Limb (tissue), 2 donors: Measurements from ENCODE around the gene TMEM119.
A peak's percentile ranks its signal among the peaks of the same experiment; 100 is the strongest.
"Not testable (repeated sequence)": the region's sequence is repeated elsewhere in the genome, so short reads cannot be mapped to it uniquely, and the experiment has no call there.

Experiments
- DNase-seq, 2 donors: peaks; one replicate each; pipeline ENCODE4 v3.0.0-alpha.2; 2016; ENCODE audit errors: extremely low spot score in 2 of 2

Gene TMEM119

DNA sequence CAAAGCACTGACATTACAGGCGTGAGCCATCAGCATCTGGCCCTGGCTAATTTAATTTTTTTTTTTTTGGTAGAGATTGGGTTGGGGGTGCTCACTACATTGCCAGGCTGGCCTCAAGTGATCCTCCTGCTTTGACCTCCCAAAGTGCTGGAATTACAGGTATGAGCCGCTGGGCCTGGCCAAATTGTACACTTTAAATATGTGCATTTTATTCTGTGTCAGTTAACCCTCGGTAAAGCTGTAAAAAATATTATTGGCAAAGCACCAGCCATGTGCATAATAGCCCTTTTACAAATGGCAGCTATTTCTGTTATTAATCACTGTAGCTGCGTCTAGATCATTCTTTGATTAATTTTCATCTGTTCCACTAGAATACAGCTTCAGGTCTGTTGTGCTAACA is 12.0 kb downstream of the TMEM119 start:
- DNase-seq = no peak

DNA sequence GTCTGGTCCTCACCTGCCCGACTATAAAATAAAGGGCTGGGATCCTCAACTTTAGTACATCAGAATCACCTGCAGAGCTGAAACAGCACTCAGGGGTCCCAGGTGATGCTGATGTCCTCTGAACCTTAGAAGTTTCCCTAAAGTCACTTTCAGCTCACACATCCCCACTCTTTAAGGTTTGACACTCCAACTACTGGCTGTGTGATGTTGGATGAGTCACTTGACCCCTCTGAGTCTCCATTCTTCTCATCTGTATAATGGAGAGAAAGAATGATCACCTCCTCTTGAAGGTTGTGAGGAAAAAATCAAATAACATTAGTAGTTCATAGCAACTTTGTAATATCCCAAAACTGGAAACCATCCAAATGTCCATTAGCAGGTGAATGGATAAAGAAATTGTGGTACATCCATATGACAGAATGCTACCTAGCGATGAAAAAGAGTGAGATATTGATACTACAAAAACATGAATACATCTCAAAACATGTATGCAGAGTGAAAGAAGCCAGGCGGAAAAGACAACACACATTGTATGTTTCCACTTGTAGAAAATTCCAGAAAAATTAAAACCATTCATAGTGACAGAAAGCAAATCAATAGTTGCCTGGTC is 13.3 kb downstream of the TMEM119 start:
- no peak for DNase-seq

DNA sequence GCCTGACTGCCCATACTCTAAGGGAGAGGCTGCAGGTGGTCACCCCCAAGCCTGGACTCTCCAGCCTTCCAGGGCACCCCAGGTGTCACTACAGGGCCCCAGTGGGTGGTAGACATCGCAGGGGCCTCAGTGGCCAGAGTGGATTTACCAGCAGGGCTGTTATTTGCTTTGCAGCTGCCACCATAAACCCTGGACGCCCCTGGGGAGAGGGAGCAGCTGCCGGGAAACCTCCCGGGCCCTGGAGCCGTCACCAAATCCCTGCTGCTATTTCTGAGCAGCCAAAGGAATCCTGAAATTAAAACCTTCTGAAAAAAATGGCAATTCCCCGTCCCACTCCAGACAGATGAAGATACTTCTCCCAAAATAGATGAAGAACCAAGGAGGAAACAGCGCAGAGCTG is 13.9 kb downstream of the TMEM119 start:
- DNase-seq = peak in 1 of 2 donors; percentile 74

DNA sequence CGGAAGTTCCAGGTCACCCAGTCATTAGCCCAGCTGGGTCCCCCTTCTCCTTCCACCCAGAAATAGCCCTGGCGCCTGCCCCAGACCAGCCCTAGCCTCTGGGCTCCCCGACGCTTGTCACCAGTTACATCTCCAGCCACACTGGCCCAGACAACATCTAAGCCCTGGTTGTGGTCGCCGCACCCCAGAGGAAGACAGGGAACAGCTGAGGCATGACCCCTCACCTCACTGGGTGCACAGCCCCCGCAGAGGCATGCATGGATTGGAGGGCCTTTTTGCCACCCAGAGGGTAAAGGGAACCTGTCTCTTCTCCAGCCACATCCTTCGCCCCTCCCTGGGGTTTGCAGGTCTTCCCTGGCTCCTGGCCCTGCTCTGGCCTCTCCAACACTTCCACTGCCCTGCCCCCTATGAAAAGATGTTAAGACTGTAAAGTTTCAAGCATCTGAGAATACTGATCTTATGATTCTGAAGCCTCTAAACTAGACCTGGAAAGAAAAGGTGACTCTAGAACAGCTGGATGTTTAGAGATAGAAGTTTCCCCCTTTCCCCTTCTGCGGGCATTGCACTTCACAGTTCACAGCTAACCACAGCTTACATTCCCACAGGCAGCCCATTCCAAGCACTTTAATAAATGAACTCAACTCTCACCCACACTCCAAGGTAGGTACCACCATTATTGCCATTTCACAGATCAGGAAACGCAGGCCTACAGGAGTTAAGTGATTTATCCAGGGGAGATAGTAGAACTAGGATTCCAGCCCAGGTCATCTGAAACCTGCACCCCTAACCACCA is 14.7 kb downstream of the TMEM119 start:
- DNase-seq = no peak

DNA sequence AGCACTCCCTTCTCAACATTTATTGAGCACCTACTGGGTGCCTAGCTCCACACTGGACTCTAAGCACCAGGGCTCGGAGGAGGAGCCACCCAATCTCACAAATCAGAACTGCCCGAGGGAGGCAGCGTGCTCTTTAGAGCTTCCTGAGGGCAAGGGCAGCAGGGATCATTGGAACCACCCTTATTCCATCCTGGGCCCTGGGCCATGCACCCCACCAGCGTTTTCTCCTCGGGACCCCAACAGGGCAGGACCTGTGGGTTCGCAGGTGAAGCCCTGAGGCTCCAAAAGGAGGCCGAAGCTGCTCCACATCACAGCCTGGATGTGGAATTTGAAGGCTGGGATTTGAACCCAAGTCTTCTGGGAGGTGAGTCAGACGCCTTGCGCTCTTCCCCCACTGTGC is 15.4 kb downstream of the TMEM119 start:
- DNase-seq = no peak

DNA sequence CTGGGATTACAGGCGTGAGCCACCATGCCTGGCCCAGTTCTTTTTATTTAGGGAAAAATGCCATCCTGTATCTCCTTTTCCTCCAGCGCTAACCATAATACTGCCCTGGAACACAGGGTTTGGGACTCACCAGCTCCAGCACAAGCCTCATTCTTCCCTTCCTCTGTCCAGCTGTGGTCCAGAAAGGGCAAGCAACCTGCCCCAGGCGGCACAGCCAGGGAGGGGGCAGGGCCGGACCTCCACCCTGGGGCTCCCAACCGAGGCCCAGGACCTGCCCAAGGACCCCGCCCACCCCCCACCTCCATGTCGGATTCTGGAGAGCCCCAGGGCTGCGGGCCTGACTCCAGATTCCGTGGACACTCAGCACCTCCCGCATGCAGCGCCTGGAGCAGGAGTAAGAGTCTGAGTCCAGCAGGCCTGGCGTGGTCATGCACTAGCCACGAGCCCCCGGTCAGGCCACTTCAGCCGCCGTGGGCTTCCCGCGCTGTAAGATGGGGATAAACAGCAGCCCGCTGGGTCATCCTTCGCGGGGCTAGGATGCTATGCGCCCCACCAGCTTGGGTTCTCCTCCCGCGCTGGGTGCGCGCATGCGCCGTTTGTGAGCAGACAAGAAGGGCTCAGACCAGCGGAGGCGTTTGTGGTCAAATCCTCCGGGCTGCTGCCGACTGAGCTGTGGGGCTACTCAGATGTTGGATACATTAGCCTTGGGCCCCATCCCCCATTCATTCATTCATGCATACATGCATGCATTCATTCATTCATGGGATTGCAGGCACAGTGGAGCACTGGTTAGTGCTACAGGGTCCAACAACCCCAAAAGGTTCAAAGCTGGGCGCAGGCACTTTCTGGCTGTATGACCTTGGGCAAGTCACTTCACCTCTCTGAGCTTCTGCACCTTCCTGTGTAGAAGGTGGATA is 16.3 kb downstream of the TMEM119 start:
- no peak for DNase-seq

DNA sequence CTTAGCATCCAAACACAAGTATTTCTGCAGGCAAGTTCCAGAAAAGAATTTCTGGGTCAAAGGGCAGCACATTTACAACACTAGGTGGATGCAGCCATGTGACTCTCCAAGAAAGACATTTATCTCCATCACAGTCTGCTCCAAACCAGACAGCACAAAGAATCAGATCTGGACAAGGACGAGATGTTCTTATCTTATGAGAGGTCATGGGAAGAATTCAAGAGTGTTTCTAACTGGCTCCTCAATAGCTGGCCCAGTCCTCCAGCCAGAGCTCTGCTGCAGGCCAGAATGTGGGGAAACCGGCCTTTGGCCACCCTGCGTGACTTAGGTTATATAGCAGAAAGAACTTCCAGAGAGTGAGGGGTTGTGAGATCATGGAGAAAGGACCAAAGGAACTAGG is 17.4 kb downstream of the TMEM119 start:
- DNase-seq = no peak

DNA sequence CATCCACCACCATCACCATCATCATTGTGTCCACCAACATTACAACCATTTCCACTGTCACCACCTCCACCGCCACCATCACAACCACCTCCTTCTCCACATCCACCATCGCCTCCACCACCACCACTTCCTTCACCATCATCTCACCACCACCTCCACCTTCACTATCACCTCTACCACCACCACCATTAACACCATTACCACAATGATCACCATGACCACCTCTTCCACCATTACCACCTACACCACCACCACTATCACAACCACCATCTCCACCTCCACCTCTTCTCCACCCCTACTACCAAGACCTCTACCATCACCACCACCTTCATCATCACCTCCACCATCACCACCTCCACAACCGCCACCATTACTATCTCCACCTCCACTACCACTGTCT is 19.1 kb downstream of the TMEM119 start:
- DNase-seq = no peak

DNA sequence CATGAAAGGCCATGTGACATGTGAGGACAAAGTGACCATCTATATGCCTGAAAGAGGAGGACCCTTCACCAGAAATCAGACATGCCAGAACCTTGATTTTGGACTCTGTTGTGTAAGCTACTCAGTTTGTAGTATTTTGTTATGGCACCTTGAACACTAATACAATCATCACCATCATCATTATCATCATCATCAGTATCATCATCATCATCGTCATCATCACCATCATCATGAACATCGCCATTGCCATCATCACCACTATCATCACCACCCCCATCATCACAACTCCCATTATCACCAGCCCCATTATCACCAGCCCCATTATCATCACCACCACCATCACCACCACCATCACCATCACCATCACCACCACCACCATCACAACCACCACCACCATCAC is 19.6 kb downstream of the TMEM119 start:
- DNase-seq = no peak

DNA sequence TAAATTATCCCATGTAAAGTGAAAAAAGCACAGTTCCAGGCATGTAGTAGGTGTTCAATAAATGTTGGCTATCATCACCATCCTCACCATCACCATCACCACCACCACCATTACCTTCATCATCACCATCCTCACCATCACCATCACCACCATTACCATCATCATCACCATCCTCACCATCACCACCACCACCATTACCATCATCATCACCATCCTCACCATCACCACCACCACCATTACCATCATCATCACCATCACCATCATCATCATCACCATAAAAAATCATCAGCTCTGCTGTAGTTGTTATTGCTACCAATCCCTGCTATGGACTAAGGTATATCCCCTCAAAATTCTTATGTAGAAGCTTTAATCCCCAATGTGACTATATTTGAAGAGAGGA is 20.4 kb downstream of the TMEM119 start:
- no peak for DNase-seq

DNA sequence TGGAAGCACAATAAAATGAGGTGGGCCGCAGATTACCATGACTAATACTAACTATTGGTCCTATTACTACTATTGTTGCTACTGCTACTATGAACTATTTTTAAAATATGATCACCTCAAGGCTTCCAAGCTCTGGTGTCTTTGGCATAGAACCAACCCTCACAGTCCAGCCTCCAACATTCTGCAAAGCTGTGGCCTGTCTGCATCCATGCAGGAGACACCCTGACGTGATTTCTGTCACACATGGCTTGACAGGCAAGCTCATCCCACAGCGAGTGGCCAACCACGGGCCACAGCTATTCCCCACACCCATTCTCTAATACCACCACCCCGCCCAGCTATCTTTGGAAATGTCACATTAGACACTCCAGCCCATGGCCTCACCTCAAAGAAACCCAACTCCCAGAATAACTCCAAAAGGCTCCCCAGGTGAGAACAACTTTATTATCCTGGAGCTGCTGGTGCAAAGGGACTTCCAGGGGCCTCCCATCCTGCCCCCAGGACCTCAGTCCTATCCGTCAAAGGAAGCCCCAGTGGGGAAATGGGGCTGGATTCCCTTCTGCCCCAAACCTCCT is 21.1 kb downstream of the TMEM119 start:
- peak in 1 of 2 donors; percentile 29 for DNase-seq

DNA sequence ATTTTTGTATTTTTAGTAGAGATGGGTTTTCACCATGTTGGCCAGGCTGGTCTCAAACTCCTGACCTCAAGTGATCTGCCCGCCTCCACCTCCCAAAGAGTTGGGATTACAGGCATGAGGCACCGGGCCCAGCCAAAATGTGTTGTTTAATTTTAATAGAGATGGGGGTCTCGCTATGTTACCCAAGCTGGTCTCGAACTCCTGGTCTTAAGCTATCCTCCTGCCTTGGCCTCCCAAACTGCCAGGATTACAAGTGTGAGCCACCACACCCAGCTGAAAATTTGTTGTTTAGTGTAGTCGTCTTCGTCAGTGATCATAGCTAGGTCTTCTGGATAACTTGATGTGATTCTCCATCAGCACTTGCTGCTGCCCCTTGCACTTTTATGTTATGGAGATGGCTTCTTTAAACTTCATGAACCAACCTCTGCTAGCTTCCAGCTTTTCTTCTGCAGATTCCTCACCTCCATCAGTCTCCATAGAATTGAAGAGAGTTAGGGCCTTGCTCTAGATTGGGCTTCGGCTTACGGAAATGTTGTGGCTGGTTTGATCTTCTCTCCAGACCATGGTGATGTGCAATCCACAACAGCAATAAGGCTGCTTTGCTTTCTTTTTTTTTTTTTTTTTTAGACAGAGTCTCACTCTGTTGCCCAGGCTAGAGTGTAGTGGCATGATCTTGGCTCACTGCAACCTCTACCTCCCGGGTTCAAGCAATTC is 22.5 kb downstream of the TMEM119 start:
- DNase-seq = peak in 1 of 2 donors; percentile 2

DNA sequence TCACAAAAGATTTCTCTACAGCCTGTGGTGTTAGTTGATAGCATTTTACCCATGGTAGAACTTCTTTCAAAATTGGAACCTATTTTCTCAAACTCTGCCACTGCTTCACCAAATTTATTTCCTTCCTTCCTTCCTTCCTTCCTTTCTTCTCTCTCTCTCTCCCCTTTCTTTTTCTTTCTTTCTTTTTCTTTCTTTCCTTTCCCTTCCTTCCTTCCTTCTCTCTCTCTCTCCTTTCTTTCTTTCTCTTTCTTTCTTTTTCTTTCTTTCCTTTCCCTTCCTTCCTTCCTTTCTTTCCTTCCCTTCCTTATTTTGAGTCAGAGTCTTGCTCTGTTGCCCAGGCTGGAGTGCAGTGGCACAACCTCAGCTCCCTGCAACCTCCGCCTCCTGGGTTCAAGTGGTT is 23.6 kb downstream of the TMEM119 start:
- not testable (repeated sequence) for DNase-seq

DNA sequence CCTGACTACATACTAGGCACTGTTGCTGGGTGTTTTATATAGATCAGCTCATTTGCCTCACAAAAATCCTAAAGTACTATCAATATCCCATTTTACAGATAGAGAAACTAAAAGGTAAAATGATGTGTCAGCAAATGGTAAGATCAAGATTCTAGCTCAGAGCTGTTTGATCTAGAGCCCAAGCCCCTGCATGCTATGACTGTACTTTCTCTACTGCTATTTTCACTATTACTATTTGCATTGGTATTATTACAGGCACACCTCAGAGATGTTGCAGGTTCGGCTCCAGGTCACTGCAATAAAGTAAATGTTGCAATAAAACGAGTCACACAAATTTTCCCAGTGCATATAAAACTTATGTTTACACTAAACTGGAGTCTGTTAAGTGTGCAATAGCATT is 24.6 kb downstream of the TMEM119 start:
- DNase-seq = no peak

DNA sequence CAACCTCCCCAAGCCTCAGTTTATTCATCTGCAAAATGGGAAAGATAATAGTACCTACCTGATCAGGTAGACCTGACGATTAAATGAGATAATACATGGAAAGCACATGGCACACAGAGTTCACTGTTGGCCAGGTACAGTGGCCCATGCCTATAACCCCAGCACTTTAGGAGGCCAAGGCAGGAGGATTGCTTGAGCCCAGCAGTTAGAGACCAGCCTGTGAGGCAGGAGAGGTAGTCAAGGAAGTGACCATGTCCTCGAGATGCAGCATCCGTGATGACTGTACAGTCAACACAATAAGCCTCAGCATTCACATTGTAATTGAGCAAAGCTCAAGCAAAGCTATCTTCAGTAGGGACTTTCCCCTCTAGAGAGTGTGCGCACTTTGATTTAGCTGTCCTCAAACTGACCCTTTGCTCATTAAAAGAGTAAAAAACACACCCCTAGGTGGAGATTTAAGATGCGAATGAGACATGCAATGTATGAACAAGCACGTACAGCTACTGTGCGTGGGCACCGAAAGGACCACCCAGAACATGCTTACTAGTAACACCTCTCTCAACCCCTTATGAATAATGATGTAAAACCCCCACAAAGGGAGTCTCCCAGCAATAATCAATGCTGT is 25.6 kb downstream of the TMEM119 start:
- peak in 1 of 2 donors; percentile 2 for DNase-seq

DNA sequence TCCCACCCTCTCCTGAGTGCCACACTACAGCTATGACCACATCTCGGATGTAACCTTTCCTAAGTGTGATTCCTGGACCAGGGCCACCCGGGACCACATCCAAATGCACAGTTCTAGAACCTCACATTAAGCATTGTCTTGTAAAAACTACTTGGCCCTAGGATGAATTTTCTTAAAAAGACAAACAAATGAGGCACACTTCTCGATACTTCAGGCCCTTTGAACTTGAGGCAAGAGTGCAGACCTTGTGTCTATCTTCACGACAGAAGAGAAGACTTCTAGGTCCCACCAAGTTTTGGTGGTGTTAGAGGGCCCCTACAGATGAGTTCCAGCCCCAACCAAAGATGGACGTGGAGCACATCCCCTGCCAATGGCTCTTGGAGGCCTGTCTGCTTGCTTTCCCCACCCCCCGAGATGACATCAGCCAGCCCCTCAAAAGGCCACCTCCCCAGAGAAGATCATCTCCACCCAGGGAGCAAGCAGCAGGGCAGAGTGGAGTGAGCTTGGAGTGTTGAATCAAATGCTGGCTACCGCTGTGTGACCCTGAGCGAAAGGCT is 26.2 kb downstream of the TMEM119 start:
- DNase-seq = peak in 1 of 2 donors; percentile 14

DNA sequence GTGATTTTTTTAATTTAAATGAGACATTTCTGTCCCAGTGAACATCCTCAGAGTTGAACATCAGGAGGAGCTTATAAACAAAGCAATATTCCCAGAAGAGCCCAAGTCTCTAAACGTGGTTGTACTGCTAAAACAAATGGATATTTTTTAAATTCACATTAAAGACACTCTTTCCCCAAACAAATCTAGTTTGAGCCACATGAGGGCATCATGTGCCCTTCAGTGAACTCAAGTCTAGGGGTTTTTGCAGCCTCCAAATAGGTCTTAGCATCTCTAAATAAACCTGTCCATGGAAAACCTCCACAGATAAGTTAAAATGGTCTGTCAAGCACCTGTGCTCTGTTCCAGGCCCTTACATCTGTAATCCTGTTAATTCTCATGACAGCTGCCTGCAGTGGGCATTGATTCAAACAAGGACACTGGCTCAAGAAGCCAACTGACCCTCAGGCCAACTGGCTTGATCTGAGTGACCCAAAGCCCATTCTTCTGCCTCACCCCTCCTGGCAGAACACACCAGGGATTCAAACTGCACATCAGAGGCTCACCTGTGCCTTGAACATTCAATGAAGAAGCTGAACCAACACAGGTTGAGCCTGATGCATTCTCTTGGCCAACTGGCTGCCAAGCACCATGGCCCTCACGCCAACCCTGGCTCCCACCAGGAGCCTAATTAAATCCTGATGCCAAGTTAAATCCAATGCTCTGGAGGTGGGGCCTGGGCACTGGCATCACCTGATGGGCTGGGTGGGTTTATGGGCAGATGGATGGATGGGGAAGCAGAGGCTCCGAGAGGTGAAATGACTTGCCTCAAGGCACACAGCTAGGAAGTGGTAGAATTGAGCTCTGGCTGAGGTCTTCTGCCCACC is 26.9 kb downstream of the TMEM119 start:
- DNase-seq = peak; percentile 22 to 64

DNA sequence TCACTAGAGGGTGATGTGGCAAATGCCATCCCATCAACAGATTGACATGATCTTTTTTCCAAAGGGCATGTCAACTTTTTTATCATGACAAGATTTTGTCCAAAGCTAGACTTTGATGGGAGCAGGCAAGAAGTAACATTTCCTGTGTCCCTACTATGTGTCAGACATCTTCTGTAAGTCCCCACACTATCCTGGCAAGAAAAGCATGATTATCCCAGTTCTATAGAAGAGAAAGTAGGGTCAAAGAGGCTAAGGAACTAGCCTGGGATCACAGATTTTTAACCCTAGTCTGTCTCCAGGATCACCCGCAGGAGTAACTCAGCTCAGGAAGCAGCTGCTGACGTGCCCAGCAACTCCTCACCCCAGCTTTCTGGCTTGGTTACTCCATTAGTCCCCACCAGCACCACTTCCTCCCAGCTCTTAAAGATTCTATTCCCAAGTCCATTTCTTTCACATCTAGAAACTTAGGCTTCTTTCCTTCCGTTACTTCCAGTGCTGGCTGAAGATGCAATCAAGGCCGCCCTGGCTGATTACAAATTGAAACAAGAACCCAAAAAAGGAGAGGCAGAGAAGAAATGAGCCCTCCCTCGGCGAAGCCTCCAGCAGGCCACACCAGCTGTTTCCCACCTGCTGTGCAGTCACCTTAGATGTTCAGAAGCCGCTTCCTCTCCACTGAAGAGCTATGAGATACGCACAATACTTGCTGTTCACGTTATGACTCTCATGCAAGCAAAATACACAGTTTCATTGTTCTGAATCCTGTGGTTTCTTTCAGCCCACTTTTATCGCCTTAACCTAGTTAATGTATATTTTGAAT is 29.3 kb downstream of the TMEM119 start:
- DNase-seq = peak in 1 of 2 donors; percentile 17
